Body of pancreas (tissue), 4 donors: ENCODE results near the gene RUNX2.

Experiments
- POLR2A ChIP-seq, 3 donors: fragments of 450-650 bp; IDR thresholded peaks; one replicate each; pipeline ENCODE4 v1.6.1; 2016; ENCODE audit warnings: antibody characterized with exemption in 3 of 3, mild to moderate bottlenecking in 2 of 3
- TF ChIP-seq, protein P1 (sequence below), 7 experiments: fragments of 450-650 bp in 4 of 7; fragments of 200-600 bp in 3 of 7; sonication (generic) in 3 of 7; IDR thresholded peaks; one replicate each; pipeline ENCODE4 v1.5.1; 2016 to 2019; ENCODE audit warnings: antibody characterized with exemption in 7 of 7

DNA sequence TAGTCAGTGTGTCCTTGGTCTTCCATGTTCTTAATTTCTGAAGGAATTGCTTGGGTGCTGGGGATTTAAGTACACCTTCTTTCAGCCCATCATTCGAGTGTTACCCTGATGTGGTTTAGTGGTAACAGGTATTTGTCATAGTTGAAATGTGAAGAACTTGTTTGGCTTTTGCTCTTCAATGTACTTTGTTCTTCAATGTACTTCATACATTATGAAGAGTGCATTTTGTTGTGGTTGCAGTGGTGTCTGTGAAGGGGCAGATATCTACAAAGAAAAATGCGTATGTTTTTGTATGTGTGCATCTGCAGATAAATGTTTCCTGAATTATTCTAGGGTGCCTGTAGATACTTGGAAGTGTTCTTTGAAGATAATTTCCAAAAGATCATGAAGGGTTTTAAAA, 160.8 kb downstream of the RUNX2 start:
- TF ChIP-seq, protein P1, sequence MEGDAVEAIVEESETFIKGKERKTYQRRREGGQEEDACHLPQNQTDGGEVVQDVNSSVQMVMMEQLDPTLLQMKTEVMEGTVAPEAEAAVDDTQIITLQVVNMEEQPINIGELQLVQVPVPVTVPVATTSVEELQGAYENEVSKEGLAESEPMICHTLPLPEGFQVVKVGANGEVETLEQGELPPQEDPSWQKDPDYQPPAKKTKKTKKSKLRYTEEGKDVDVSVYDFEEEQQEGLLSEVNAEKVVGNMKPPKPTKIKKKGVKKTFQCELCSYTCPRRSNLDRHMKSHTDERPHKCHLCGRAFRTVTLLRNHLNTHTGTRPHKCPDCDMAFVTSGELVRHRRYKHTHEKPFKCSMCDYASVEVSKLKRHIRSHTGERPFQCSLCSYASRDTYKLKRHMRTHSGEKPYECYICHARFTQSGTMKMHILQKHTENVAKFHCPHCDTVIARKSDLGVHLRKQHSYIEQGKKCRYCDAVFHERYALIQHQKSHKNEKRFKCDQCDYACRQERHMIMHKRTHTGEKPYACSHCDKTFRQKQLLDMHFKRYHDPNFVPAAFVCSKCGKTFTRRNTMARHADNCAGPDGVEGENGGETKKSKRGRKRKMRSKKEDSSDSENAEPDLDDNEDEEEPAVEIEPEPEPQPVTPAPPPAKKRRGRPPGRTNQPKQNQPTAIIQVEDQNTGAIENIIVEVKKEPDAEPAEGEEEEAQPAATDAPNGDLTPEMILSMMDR (IDR thresholded peaks at IDR 0.05) = no peak
- TF ChIP-seq POLR2A (IDR thresholded peaks at IDR 0.05) = no peak
